ENCODE measurements around the gene SLC35B2.

DNA sequence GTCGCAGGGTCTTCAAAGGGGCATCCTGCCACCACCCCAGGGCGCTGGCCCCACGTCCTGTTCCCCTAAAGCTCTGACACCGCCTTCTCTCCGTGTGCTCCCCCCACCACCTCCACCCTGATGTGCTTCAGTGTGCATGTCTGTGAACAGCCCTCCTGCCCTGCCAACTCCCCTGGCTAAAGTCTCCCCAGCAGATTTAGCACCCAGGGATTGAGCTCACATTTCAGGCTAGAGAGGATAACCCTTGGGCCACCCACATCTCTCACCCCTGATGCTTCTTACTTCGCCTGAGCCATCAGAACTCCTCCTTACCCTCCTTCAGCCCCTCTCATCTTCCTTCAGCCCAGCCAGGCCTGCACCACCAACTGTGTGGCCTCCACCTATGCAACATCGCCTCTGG lies 20.4 kb upstream of the SLC35B2 start:
- no peak for TF ChIP-seq EZH2phosphoT487 (IDR thresholded peaks at IDR 0.05; ENCODE audit: insufficient read depth, low read depth)
- no peak for TF ChIP-seq EZH2 (IDR thresholded peaks at IDR 0.05; ENCODE audit: insufficient read depth, poor library complexity, severe bottlenecking)
